ENCODE results near the gene NME4. TPM values are rescaled to one million over a fixed set of nuclear protein-coding genes. Genes with fewer than 3 reads are reported as not detected.

Gene NME4
- total RNA-seq, 1 donor from 2014 or later = 93.2 TPM

DNA sequence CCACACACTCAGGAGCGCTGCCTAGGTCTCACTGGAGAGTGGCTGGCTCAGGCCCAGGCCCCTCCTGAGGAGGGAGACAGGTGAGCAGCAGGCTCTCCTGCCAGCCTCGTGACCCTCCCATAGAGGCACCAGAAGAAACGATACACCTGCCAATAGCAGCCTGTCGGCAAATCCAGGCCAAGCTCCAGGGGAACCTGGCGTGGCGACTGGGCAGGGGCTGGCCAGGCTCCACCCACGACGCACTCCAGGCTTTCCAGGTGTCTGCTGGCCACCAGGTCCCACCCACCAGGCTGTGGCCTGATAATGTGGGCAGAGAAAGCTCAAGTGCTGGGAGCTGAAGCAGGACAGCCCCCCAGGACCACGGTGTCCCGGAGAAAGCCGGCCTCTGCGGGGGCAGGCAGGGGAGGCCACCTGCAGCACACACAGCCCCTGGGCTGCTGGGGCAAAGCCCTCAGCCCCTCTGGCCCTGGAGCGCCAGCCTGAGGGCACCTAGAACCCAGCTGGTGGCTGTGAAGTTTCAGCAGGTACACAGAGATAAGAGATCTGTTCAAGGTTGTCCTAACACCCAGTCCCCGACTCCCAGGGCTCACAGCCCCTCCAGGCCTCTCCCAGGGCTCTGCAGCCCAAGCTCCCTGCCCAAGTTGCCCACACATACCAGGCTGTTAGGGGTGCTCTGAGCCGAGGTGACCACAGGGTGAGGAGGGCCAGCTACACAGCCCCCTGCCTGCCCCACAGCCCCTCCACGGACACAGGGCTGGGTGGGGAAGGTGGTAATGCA lies 17.6 kb upstream of the NME4 start:
- TF ChIP-seq CTCF (conservative IDR thresholded peaks at IDR 0.05; ENCODE audit: low read depth, low read length) = no peak
- H3K4me3 ChIP-seq (ENCODE audit: low read depth, low read length) = no peak overlapping the region
- DNase-seq (ENCODE audit: low read depth) = no peak

- DNase-seq (ENCODE audit: low read depth) = no peak
- TF ChIP-seq CTCF (conservative IDR thresholded peaks at IDR 0.05; ENCODE audit: low read depth, low read length) = no peak
Measured at GRCh38 chr16:379961-380761, 16.8 kb upstream of the NME4 start.

GRCh38 chr16:380762-381011 lies 16.3 kb upstream of the NME4 start:
- no peak for TF ChIP-seq CTCF (conservative IDR thresholded peaks at IDR 0.05; ENCODE audit: low read depth, low read length)
- DNase-seq (ENCODE audit: low read depth) = no peak
- peak overlapping the region; percentile 94 for H3K4me3 ChIP-seq (ENCODE audit: low read depth, low read length)

More at GRCh38 chr16:379961-380761, 16.8 kb upstream of the NME4 start:
- H3K4me3 ChIP-seq (ENCODE audit: low read depth, low read length) = peak overlapping the region; percentile 94

DNA sequence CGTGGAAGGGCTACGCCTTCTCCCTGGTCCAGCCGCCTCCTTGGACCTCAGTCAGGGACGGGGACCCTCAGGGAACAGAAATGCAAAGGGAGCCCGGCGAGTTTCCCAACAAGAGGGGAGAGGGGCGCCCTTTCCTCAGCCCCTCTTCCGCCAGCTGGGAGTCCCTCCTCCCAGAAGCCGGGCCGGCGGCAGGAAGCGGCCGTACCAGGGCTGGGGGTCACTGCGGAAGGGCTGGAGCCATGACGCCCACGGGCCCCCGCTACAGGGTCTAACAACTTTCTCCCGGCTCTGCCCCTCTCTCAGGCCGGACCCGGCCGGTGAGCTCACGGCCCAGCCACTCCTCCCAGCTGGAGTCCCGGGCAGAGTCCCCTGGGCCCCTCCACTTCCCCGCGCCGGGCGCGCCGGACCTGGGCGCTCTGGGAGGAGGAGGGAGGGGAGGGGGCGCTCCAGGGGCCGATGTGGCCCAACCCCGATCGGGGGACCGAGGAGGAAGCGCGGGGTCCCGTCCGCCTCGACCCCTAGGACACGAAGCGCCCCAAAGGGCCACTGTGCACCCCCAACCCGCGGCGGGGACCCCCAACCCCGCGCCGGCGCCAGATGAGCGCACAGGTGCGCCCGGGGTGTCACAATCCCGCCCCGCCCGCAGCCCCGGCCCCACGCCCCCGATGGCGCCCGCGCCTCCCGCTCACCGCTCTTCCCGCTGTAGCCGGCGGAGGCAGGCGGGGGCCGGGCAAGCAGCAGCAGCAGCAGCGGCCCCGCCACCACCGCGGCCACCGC lies 15.8 kb upstream of the NME4 start:
- no peak for DNase-seq (ENCODE audit: low read depth)
- H3K4me3 ChIP-seq (ENCODE audit: low read depth, low read length) = peak overlapping the region; percentile 94
- no peak for TF ChIP-seq CTCF (conservative IDR thresholded peaks at IDR 0.05; ENCODE audit: low read depth, low read length)

- no peak for TF ChIP-seq CTCF (conservative IDR thresholded peaks at IDR 0.05; ENCODE audit: low read depth, low read length)
- peak within 1 kb of the TSS; percentile 94 for H3K4me3 ChIP-seq (ENCODE audit: low read depth, low read length)
- no peak for DNase-seq (ENCODE audit: low read depth)
Measured at GRCh38 chr16:381789-382717, 14.9 kb upstream of the NME4 start, which contains the start of gene PGAP6. TSS of gene PGAP6 (minus strand) at chr16:381978. CDS start at chr16:381821, 157 bp downstream.
